HepG2 (cell line): Measurements from ENCODE around the gene FKBP1B. TPM values are rescaled to one million over a fixed set of nuclear protein-coding genes. Genes with fewer than 3 reads are reported as not detected.

Experiments
- ATAC-seq: fragments of 200-7000 bp; cut with Tn5 transposase; 3 replicates; pipeline ENCODE4 v1.9.1; 2020; ENCODE audit warnings: mild to moderate bottlenecking, moderate library complexity
- BruUV-seq: library from RNA; stranded (reverse); fragments of 400-500 nt; replicated peaks from 2 replicates; lab custom pipeline; 2021; lab: Mats Ljungman, UMichigan
- CTCF ChIA-PET: fragments of 300-600 bp; formaldehyde crosslinking; extraction: SDS; loops from one replicate; lab custom pipeline; 2021; ENCODE audit warnings: low total read pairs, inconsistent platforms, low intra/inter-chr PET ratio; lab: Yijun Ruan, JAX
- POLR2A ChIA-PET: fragments of 350-600 bp; sonication (Branson Sonifier 250); formaldehyde crosslinking; loops from one replicate; lab custom pipeline; 2020; ENCODE audit warnings: antibody characterized with exemption, inconsistent platforms; lab: Yijun Ruan, JAX
- DNase-seq: peaks from one replicate; pipeline ENCODE4 v3.0.0-alpha.2; 2015; ENCODE audit warnings: low spot score
- FAIRE-seq: peaks from 3 replicates; lab custom pipeline; 2011; peaks lifted over from hg19 to GRCh38; lab: Jason Lieb, UNC
- H2AFZ ChIP-seq: one replicate; pipeline ENCODE4 v1.6.1; 2011; ENCODE audit warnings: low read length, inconsistent platforms
- H3K27ac ChIP-seq: fragments of 300-600 bp; 3 replicates; pipeline ENCODE4 v1.8.0; 2011; ENCODE audit warnings: mixed run types, mild to moderate bottlenecking, mixed read lengths, low read length, inconsistent platforms; ENCODE audit not compliant: insufficient read depth; ENCODE audit errors: extremely low read length
- H3K27me3 ChIP-seq, 2 experiments: fragments of 200-600 bp in 1 of 2; 2 replicates in 1 of 2; 3 replicates in 1 of 2; pipeline versions ENCODE4 v1.6.0 to v1.8.0; 2011; ENCODE audit warnings: low read length in 2 of 2, mild to moderate bottlenecking in 2 of 2, moderate library complexity in 2 of 2, inconsistent platforms in 1 of 2; ENCODE audit not compliant: insufficient read depth in 2 of 2, control insufficient read depth in 1 of 2
- H3K36me3 ChIP-seq, 2 experiments: fragments of 200-600 bp in 1 of 2; replicated peaks in 1 of 2; 2 replicates in 1 of 2; 3 replicates in 1 of 2; pipeline versions ENCODE4 v1.5.1 to v1.8.0; 2011; ENCODE audit warnings: low read length in 2 of 2, inconsistent platforms in 1 of 2; ENCODE audit not compliant: insufficient read depth in 2 of 2, control insufficient read depth in 1 of 2
- H3K4me1 ChIP-seq: 2 replicates; pipeline ENCODE4 v1.5.1; 2012; ENCODE audit warnings: low read length, inconsistent platforms; ENCODE audit not compliant: insufficient read depth
- H3K4me2 ChIP-seq: 2 replicates; pipeline ENCODE4 v1.6.0; 2011; ENCODE audit warnings: low read depth, low read length, inconsistent platforms
- H3K4me3 ChIP-seq, 3 experiments: fragments of 200-600 bp in 1 of 3; sonication (generic), shearing (Covaris generic) in 1 of 3; replicated peaks in 1 of 3; 2 replicates each; pipeline ENCODE4 v1.5.1; 2011 to 2016; ENCODE audit warnings: low read length in 3 of 3, inconsistent platforms in 2 of 3, low read depth in 2 of 3, mild to moderate bottlenecking in 2 of 3, control low read depth in 1 of 3, mixed read lengths in 1 of 3; ENCODE audit not compliant: insufficient read depth in 1 of 3
- H3K79me2 ChIP-seq: one replicate; pipeline ENCODE4 v1.6.1; 2011; ENCODE audit warnings: low read length, inconsistent platforms; ENCODE audit not compliant: insufficient read depth
- H3K9ac ChIP-seq: 2 replicates; pipeline ENCODE4 v1.6.0; 2011; ENCODE audit warnings: mild to moderate bottlenecking, low read depth, low read length, inconsistent platforms; ENCODE audit not compliant: insufficient read depth
- H3K9me3 ChIP-seq: 2 replicates; pipeline ENCODE4 v1.5.1; 2012; ENCODE audit warnings: mild to moderate bottlenecking, low read length
- H4K20me1 ChIP-seq: 2 replicates; pipeline ENCODE4 v1.6.0; 2011; ENCODE audit warnings: inconsistent platforms, mild to moderate bottlenecking, low read length, moderate library complexity; ENCODE audit not compliant: insufficient read depth
- ATF1 ChIP-seq: IDR thresholded peaks from 2 replicates; pipeline ENCODE4 v1.6.1; 2016; ENCODE audit warnings: mild to moderate bottlenecking, control low read depth
- DNMT3B ChIP-seq: conservative IDR thresholded peaks from 2 replicates; pipeline ENCODE4 v1.6.1; 2016; ENCODE audit warnings: missing biosample characterization, control low read depth
- DR1 ChIP-seq: sonication (generic); formaldehyde crosslinking; IDR thresholded peaks from 2 replicates; pipeline ENCODE4 v1.8.0; 2021; ENCODE audit warnings: mild to moderate bottlenecking, missing genetic modification reagents, inconsistent platforms
- FUBP1 ChIP-seq: sonication (generic); formaldehyde crosslinking; IDR thresholded peaks from 2 replicates; pipeline ENCODE4 v1.5.1; 2020; ENCODE audit warnings: missing genetic modification reagents, mild to moderate bottlenecking, borderline replicate concordance
- MAFF ChIP-seq: IDR thresholded peaks from 2 replicates; pipeline ENCODE4 v1.6.1; 2011; ENCODE audit warnings: low read depth, low read length, improper control_type of control experiment
- MLX ChIP-seq: IDR thresholded peaks from 2 replicates; pipeline ENCODE4 v1.6.1; 2016
- NFKB2 ChIP-seq: sonication (generic); formaldehyde crosslinking; IDR thresholded peaks from 2 replicates; pipeline ENCODE4 v1.4.0; 2020; ENCODE audit warnings: missing genetic modification reagents, borderline replicate concordance
- SKI ChIP-seq: fragments of 450-650 bp; IDR thresholded peaks from one replicate; pipeline ENCODE4 v1.6.1; 2018; ENCODE audit warnings: mild to moderate bottlenecking; ENCODE audit not compliant: partially characterized antibody
- ZBTB2 ChIP-seq: sonication (generic); formaldehyde crosslinking; IDR thresholded peaks from 2 replicates; pipeline ENCODE4 v1.8.0; 2022; ENCODE audit warnings: low read depth, missing genetic modification reagents
- ZNF142 ChIP-seq: sonication (generic); formaldehyde crosslinking; IDR thresholded peaks from 2 replicates; pipeline ENCODE4 v1.4.0; 2020; ENCODE audit warnings: missing genetic modification reagents
- ZNF282 ChIP-seq: fragments of 450-650 bp; IDR thresholded peaks from 2 replicates; pipeline ENCODE4 v1.6.1; 2018; ENCODE audit not compliant: partially characterized antibody
- ZSCAN20 ChIP-seq: sonication (generic); formaldehyde crosslinking; IDR thresholded peaks from 2 replicates; pipeline ENCODE4 v1.4.0; 2020; ENCODE audit warnings: missing genetic modification reagents, mild to moderate bottlenecking, borderline replicate concordance
- WGBS: methylation state at CpG from one replicate; pipeline ENCODE4 v1.1.6; 2017; ENCODE audit warnings: low lambda C conversion rate; 5-methylcytosine and 5-hydroxymethylcytosine counted together
- in situ Hi-C: cut with HindIII; loops from 2 replicates; pipeline ENCODE4 v1.10.0; 2017; ENCODE audit warnings: low pct_unique_long_range_greater_than_20kb; ENCODE audit not compliant: extremely low pct_ligation_motif_present
- intact Hi-C: fragments of 100-400 bp; cut with micrococcal nuclease; formaldehyde crosslinking; loops from one replicate; pipeline ENCODE4 v1.10.0; 2022; ENCODE audit not compliant: unreplicated experiment
- polyA plus RNA-seq, 8 experiments: library from polyadenylated mRNA; depleted of rRNA in 3 of 8; stranded (reverse) in 7 of 8; unstranded in 1 of 8; fragments of >200 nt; fragmentation: Illumina TruSeq in 4 of 8; extraction: Trizol in 4 of 8; gene quantifications; 2 replicates each; pipeline versions ENCODE4 v1.2.1 to v1.2.3, GENCODE V29; 2011 to 2016; ENCODE audit warnings: low read depth in 4 of 8, missing spikeins in 1 of 8, mixed read lengths in 1 of 8; ENCODE audit not compliant: insufficient read depth in 1 of 8
- total RNA-seq, 5 experiments: library from RNA; depleted of rRNA; stranded (reverse); fragments of >200 nt; fragmentation: Illumina TruSeq; extraction: Trizol; gene quantifications; 2 replicates each; pipeline ENCODE4 v1.2.3, GENCODE V29; 2016; ENCODE audit warnings: low read depth in 1 of 5

Gene FKBP1B
- total and polyA plus RNA-seq, 2 of the 13 experiments (the other 11 are each of a cell fraction or from before 2014, with no cell fraction given) = 35.2 to 96.3 TPM

GRCh38 chr2:24012521-24013188, 36.9 kb upstream of the FKBP1B start:
- Histone ChIP-seq H2AFZ (no peak overlapping the region), H3K4me2 (no peak overlapping the region), H3K4me1 (peaks cover 58% of the 10 kb centered on the region), H3K36me3 (no peaks in the 10 kb centered on the region), H4K20me1 (no peaks in the 10 kb centered on the region), H3K79me2 (no peaks in the 10 kb centered on the region), H3K9ac (no peak overlapping the region), H3K27ac (no peak overlapping the region), H3K27me3 (no peaks in the 10 kb centered on the region), H3K4me3 (no peak overlapping the region), H3K9me3 (no peaks in the 10 kb centered on the region)
- intact Hi-C loops = no loop called here
- in situ Hi-C loops = no loop called here
- no peak for ATAC-seq
- 76% methylated on average over 9 of the region's 9 CpGs for WGBS
- POLR2A ChIA-PET = interaction anchor here (2.5 to 6.3 kb wide), 4 partner anchors 34 to 86 kb away, joined by 7 to 91 read pairs (median 54); partner anchors contain the start of genes ATAD2B, SF3B6, TP53I3 and WDCP
- DNase-seq = peak; percentile 16
- no TSS peak for BruUV-seq
- CTCF ChIA-PET = no interaction called here
- peak; percentile 23 for FAIRE-seq
- TF ChIP-seq ZBTB2 (CRISPR knock-in tag) (no peak), ZSCAN20 (no peak), NFKB2 (CRISPR knock-in tag) (no peak), ATF1 (no peak), MAFF (peak; percentile 47; the same call in 1 of the 2 replicates), DNMT3B (CRISPR knock-in tag) (0 out of 2 replicates have a peak, but pooled peaks have one; percentile 16), SKI (no peak), FUBP1 (CRISPR knock-in tag) (no peak), ZNF142 (CRISPR knock-in tag) (no peak), ZNF282 (no peak), MLX (CRISPR knock-in tag) (no peak), DR1 (CRISPR knock-in tag) (no peak)
